Right lobe of liver (tissue), 6 donors: Measurements from ENCODE around the gene GNAT1. TPM values are rescaled to one million over a fixed set of nuclear protein-coding genes. Genes with fewer than 3 reads are reported as not detected.

Experiments
- ATAC-seq, 4 donors: fragments of 200-7000 bp; cut with Tn5 transposase; one replicate each; pipeline ENCODE4 v1.9.1; 2020; ENCODE audit warnings: mild to moderate bottlenecking in 4 of 4, moderate library complexity in 4 of 4
- DNase-seq, 3 donors: peaks; one replicate each; pipeline ENCODE4 v3.0.0-alpha.2; 2020
- H3K27ac ChIP-seq, 3 donors: fragments of 200-600 bp; one replicate each; pipeline ENCODE4 v1.8.0; 2022
- H3K27me3 ChIP-seq, 2 donors: fragments of 200-600 bp; one replicate each; pipeline ENCODE4 v1.8.0; 2022
- H3K36me3 ChIP-seq, 4 donors: fragments of 200-600 bp; sonication (generic) in 1 of 4; one replicate each; pipeline versions ENCODE4 v1.5.1 to v1.8.0; 2017 to 2022; ENCODE audit warnings: control low read depth in 1 of 4
- H3K4me1 ChIP-seq, 4 donors: fragments of 200-600 bp; sonication (generic) in 1 of 4; one replicate each; pipeline versions ENCODE4 v1.5.1 to v1.8.0; 2017 to 2022; ENCODE audit warnings: control low read depth in 1 of 4
- H3K4me3 ChIP-seq, 3 donors: fragments of 200-600 bp; one replicate each; pipeline ENCODE4 v1.8.0; 2022
- H3K9me3 ChIP-seq, 4 donors: fragments of 200-600 bp; sonication (generic) in 1 of 4; one replicate each; pipeline versions ENCODE4 v1.5.1 to v1.8.0; 2017 to 2022; ENCODE audit warnings: control low read depth in 1 of 4
- POLR2A ChIP-seq: fragments of 450-650 bp; IDR thresholded peaks from one replicate; pipeline ENCODE4 v1.6.1; 2017; ENCODE audit warnings: antibody characterized with exemption, mild to moderate bottlenecking
- WGBS: methylation state at CpG from one replicate; pipeline ENCODE4 v1.1.6; 2018; ENCODE audit warnings: low coverage, low lambda C conversion rate; ENCODE audit not compliant: insufficient coverage; ENCODE audit errors: missing lambda C conversion rate; 5-methylcytosine and 5-hydroxymethylcytosine counted together
- intact Hi-C, 2 donors: fragments of 100-400 bp; cut with DNase I; formaldehyde crosslinking; loops; one replicate each; pipeline versions ENCODE4 v1.11.2 to v1.14.1; 2022
- total RNA-seq, 6 experiments: library from RNA; depleted of rRNA in 2 of 6; stranded (reverse); fragments of >200 nt in 2 of 6; fragmentation: NEBNext Ultra II Directional in 3 of 6; extraction: Animal tissue kit (Norgen Biotek cat#: 25700) in 3 of 6; gene quantifications; one replicate each; pipeline versions ENCODE4 v1.1.0 to v1.2.4, GENCODE V29; 2016 to 2023
- TF ChIP-seq, protein P1 (sequence below), 4 donors: fragments of 200-600 bp in 3 of 4; fragments of 450-650 bp in 1 of 4; IDR thresholded peaks; one replicate each; pipeline versions ENCODE4 v1.5.1 to v1.8.0; 2016 to 2022; ENCODE audit warnings: antibody characterized with exemption in 4 of 4, mild to moderate bottlenecking in 2 of 4
- donor health status: DM: no; HTN: yes; CAD: no.
- donor health status: DM: no; HTN: no; CAD: no.
- donor health status: DM: no; HTN: no; CAD: no.
- donor health status: DM: no; HTN: yes; CAD: no.
- donor health status: DM: no; HTN: yes; CAD: no.

GNAT1 gene
- total RNA-seq, 6 experiments from 2014 or later = 0.07 TPM; not detected in 5

DNA sequence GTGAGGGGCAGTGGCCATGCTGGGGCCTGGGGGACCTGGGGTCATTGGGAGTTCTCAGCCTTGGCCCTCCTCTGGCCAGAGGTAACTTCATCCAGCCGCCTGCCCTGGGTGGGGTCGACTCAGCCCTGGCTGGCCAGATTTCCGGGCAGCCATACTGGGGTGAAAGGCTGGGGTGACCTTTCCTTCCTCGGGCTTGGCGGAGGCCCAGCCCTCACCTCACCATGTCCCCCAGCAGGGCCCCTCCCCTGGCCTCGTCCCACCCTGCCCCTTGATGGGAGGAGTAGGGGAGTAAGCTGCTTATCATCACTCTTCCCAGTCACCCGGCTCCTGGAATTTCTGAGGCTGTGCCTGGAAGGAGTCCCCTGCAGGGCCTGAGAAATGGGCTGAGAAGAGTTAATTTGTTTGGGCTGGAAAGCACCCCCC is 30.8 kb upstream of the GNAT1 start:
- Histone ChIP-seq H3K9me3 (no peaks in the 10 kb centered on the region), H3K27me3 (no peaks in the 10 kb centered on the region), H3K27ac (no peak overlapping the region), H3K36me3 (no peaks in the 10 kb centered on the region), H3K4me1 (peaks cover 0 to 11% (median 0%) of the 10 kb centered on the region in 4 donors), H3K4me3 (no peak overlapping the region)
- no CpG with 5 or more reads among the region's 7 CpGs for WGBS
- intact Hi-C loops = no loop called here
- ATAC-seq (peak; percentile 12 to 47 (median 40)), DNase-seq (no peak)
- TF ChIP-seq, protein P1, sequence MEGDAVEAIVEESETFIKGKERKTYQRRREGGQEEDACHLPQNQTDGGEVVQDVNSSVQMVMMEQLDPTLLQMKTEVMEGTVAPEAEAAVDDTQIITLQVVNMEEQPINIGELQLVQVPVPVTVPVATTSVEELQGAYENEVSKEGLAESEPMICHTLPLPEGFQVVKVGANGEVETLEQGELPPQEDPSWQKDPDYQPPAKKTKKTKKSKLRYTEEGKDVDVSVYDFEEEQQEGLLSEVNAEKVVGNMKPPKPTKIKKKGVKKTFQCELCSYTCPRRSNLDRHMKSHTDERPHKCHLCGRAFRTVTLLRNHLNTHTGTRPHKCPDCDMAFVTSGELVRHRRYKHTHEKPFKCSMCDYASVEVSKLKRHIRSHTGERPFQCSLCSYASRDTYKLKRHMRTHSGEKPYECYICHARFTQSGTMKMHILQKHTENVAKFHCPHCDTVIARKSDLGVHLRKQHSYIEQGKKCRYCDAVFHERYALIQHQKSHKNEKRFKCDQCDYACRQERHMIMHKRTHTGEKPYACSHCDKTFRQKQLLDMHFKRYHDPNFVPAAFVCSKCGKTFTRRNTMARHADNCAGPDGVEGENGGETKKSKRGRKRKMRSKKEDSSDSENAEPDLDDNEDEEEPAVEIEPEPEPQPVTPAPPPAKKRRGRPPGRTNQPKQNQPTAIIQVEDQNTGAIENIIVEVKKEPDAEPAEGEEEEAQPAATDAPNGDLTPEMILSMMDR (IDR thresholded peaks at IDR 0.05) = no peak
- TF ChIP-seq POLR2A = no peak

DNA sequence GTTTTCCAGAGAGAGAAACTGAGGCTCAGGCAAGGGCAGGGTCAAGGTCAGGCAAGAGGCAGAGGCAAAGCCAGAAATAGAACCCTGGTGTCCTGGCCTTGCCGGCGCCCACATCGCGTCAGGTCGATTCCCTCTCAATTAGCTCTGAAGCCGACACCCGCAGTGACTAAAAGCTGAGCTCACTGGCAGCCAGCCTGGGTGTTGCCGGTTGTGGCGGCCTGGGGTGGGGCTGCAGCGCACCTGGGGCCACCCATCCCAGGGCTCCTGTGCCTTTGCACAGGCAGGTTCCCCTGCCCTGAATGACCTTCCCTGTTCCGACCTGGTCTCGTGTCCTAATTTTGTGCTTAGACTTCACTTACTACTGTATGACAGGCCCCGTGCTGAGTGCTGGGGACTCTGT is 30.1 kb upstream of the GNAT1 start:
- intact Hi-C loops = no loop called here
- Histone ChIP-seq H3K4me3 (no peak overlapping the region), H3K4me1 (peaks cover 0 to 18% (median 1%) of the 10 kb centered on the region in 4 donors)

DNA sequence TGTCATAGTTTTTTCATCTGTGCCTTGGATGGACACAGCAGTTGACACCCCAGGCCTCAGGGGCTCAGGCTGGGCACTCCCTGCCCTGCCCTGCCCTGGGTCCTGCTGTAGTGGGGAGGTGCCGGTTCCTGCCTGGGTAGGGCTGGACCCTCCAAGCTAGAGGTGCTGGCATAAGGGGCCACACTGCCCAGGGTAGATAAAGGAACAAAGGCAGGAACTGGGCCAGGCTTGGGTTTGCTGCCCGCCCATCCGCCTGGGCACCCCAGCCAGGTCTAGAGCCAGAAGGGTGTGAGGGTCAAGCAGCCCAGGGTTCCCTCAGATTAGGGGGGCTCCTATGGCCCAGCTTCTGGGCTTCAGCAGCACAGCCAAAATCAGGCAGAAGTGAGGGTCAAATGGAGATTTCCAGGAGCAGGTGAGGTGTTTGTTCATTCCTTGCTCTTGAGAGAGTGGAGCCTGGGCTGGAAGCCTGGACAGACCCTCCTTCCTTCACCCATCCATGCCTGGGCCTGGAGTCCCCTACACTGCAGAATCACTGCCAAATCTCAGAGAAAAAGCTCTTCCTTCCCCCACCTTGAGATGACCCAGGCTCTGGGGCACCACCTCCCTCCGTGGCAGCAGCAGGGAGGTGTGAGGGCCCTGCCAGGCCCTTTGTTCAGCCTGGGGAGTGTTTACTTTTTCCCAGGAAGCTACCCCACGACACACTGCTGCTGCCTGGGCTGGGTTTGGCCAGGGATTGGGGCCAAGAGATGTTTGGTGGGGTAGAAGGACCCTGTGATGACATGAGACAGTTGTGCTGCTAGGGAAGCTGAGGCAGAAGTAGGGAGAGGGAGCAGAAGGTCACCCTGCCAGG is 29.2 kb upstream of the GNAT1 start:
- ATAC-seq (no peak), DNase-seq (no peak)
- intact Hi-C loops = no loop called here
- Histone ChIP-seq H3K36me3 (no peaks in the 10 kb centered on the region), H3K4me3 (no peak overlapping the region), H3K27ac (no peak overlapping the region), H3K27me3 (no peaks in the 10 kb centered on the region), H3K9me3 (no peaks in the 10 kb centered on the region), H3K4me1 (peaks cover 0 to 22% (median 2%) of the 10 kb centered on the region in 4 donors)
- whole genome bisulfite sequencing = 20% methylated on average over 1 of the region's 5 CpGs
- TF ChIP-seq POLR2A = no peak
- TF ChIP-seq, protein P1 (IDR thresholded peaks at IDR 0.05) = no peak

More for the DNA sequence above, 30.1 kb upstream of the GNAT1 start:
- H3K27me3 ChIP-seq = no peaks in the 10 kb centered on the region
- 43% methylated on average over 4 of the region's 13 CpGs for whole genome bisulfite sequencing
- no peak for ATAC-seq
- no peaks in the 10 kb centered on the region for H3K36me3 ChIP-seq
- TF ChIP-seq POLR2A = no peak
- TF ChIP-seq, protein P1 (IDR thresholded peaks at IDR 0.05) = no peak
- no peak overlapping the region for H3K27ac ChIP-seq
- DNase-seq = no peak
- H3K9me3 ChIP-seq = no peaks in the 10 kb centered on the region

DNA sequence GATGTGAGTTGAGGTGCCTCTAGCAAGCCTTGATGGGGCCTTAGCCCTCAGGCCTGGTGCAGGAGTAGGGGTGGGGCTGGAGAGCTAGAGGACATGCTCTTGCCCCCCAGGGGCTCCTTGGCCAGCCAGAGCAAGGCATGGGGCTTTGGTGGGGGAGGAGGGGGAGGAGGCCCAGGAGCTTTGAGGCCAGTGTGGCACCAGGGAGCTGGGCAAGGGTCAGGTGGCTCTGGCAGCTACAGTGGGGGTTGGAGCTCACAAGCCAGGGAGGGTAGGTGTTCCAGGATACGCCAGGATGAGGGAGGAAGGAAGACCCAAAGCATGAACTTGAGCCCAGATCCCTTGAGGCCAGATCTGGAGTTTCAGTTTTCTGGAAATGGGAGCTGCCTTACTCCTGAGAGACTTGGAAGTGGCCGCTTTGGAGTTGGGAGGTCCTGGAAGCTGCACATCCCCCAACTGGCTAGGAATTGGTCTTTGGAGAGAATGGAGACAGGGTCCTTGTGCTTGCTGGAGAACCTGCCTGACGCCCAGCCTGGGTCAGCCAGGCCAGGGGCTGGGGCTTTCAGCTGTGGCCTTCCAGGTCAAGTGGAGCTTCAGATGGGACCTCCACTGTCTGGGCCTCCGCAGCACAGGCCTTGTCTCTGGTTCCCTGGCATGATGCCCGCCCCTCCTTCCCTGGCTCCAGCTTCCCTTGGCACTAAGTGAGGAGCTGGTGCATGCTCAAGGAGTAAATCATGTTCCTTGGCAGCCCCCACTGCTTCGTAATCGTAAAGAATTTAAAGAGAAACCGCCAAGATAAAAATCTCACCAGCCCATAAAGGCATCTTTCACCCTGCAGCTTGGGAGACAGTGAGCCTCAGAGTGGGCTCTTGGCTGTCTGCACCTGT is 27.6 kb upstream of the GNAT1 start:
- peak overlapping the region in 1 of 3 donors; percentile 13 for H3K27ac ChIP-seq
- ATAC-seq (peak; percentile 5 to 47 (median 20)), DNase-seq (no peak)
- no peaks in the 10 kb centered on the region for H3K9me3 ChIP-seq
- intact Hi-C loops = no loop called here
- no peaks in the 10 kb centered on the region for H3K36me3 ChIP-seq
- H3K27me3 ChIP-seq = no peaks in the 10 kb centered on the region
- TF ChIP-seq POLR2A = no peak
- TF ChIP-seq, protein P1 (IDR thresholded peaks at IDR 0.05) = no peak
- 56% methylated on average over 3 of the region's 8 CpGs for WGBS
- H3K4me3 ChIP-seq = no peak overlapping the region
- H3K4me1 ChIP-seq = peaks cover 0 to 22% (median 2%) of the 10 kb centered on the region in 4 donors
